ENCODE measurements around the gene RASA3. TPM values are rescaled to one million over a fixed set of nuclear protein-coding genes. Genes with fewer than 3 reads are reported as not detected.

Gene RASA3
- total and polyA plus RNA-seq, 2 donors (not counting 3 experiments of a cell fraction or from before 2014, with no cell fraction given) = 26.5 to 53.8 TPM

DNA sequence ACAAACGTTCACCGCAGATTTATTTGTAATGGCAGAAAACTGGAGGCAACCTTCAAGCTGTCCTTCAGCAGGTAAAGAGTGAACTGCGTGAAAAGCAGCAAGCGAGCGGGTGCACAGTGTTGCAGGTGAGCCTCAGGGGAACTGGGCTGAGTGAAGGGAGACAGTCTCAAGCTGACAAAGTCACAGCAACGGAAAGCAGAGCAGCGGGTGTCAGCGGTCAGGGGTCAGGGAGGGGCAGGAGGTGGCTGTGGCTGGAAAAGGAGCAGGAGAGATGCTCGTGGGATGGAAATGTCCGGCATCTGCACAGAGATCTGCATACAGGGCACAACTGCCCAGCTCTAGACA is 8.5 kb upstream of the RASA3 start:
- Histone ChIP-seq H3K9ac (replicated peaks; ENCODE audit: extremely low read depth, insufficient read depth, low read length) (no peak overlapping the region), H2AFZ (ENCODE audit: low read depth, low read length) (no peak overlapping the region), H3K9me3 (replicated peaks; ENCODE audit: control insufficient read depth, insufficient read depth, low read length) (no peaks in the 10 kb centered on the region), H4K20me1 (replicated peaks; ENCODE audit: control insufficient read depth, extremely low read depth, insufficient read depth, low read length) (no peaks in the 10 kb centered on the region), H3K9me1 (replicated peaks; ENCODE audit: control insufficient read depth, extremely low read depth, insufficient read depth, low read length) (no peaks in the 10 kb centered on the region), H3K36me3 (ENCODE audit: control insufficient read depth in 2 of 2, extremely low read depth in 1 of 2, insufficient read depth in 2 of 2, low read length in 2 of 2) (no peaks in the 10 kb centered on the region), H3K4me3 (replicated peaks in 1 of 3; ENCODE audit: insufficient read depth in 1 of 3, low read depth in 1 of 3, low read length in 3 of 3) (no peak overlapping the region), H3K4me2 (ENCODE audit: insufficient read depth, low read length) (no peak overlapping the region), H3K79me2 (ENCODE audit: control insufficient read depth, insufficient read depth, low read length) (no peaks in the 10 kb centered on the region), H3K27me3 (ENCODE audit: control insufficient read depth in 2 of 2, insufficient read depth in 2 of 2, low read length in 2 of 2) (peaks cover 0 to 3% of the 10 kb centered on the region in 2 experiments), H3K27ac (ENCODE audit: insufficient read depth, low read depth, low read length) (no peak overlapping the region), H3K4me1 (ENCODE audit: control insufficient read depth, extremely low read depth, insufficient read depth, low read length) (no peaks in the 10 kb centered on the region)
- no peak for TF ChIP-seq MYC (IDR thresholded peaks at IDR 0.05; ENCODE audit: low read depth, low read length)
- no peak for TF ChIP-seq EZH2 (IDR thresholded peaks at IDR 0.05; ENCODE audit: borderline replicate concordance, low read depth, low read length, severe bottlenecking)
- TF ChIP-seq, protein P1, sequence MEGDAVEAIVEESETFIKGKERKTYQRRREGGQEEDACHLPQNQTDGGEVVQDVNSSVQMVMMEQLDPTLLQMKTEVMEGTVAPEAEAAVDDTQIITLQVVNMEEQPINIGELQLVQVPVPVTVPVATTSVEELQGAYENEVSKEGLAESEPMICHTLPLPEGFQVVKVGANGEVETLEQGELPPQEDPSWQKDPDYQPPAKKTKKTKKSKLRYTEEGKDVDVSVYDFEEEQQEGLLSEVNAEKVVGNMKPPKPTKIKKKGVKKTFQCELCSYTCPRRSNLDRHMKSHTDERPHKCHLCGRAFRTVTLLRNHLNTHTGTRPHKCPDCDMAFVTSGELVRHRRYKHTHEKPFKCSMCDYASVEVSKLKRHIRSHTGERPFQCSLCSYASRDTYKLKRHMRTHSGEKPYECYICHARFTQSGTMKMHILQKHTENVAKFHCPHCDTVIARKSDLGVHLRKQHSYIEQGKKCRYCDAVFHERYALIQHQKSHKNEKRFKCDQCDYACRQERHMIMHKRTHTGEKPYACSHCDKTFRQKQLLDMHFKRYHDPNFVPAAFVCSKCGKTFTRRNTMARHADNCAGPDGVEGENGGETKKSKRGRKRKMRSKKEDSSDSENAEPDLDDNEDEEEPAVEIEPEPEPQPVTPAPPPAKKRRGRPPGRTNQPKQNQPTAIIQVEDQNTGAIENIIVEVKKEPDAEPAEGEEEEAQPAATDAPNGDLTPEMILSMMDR (IDR thresholded peaks at IDR 0.05; ENCODE audit: extremely low read depth in 1 of 2, insufficient read depth in 1 of 2, low read depth in 1 of 2, low read length in 2 of 2) = no peak
- TF ChIP-seq GATA2 (IDR thresholded peaks at IDR 0.05; ENCODE audit: insufficient read depth, insufficient read length, low read depth, low read length) = no peak
- TF ChIP-seq, protein P2, sequence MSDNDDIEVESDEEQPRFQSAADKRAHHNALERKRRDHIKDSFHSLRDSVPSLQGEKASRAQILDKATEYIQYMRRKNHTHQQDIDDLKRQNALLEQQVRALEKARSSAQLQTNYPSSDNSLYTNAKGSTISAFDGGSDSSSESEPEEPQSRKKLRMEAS (IDR thresholded peaks at IDR 0.05; ENCODE audit: insufficient read depth, insufficient read length) = no peak
- ChIA-PET POLR2A (no interaction called here), CTCF (no interaction called here)
- DNase-seq (ENCODE audit: low read depth, low spot score) (no peak), FAIRE-seq (no peak)
- BruUV-seq (replicated peaks) = no TSS peak
- dilution Hi-C loops (cut with MboI; ENCODE audit: extremely low pct_ligation_motif_present, low sequenced_read_pairs) = no loop called here
- intact Hi-C loops (cut with micrococcal nuclease) = no loop called here

All from endothelial cell of umbilical vein (primary cell).